ENCODE measurements around the gene STARD5. TPM values are rescaled to one million over a fixed set of nuclear protein-coding genes. Genes with fewer than 3 reads are reported as not detected.

STARD5 gene
- total and polyA plus RNA-seq, 2 of the 4 experiments (the other 2 are of a cell fraction) = 5.0 to 22.8 TPM

GRCh38 chr15:81268881-81269601 is 54.9 kb downstream of the STARD5 start:
- peak overlapping the region; percentile 15 for H2AFZ ChIP-seq (replicated peaks; ENCODE audit: low read length, poor library complexity)
- H2BK120ac ChIP-seq (ENCODE audit: low read depth, low read length) = no peak overlapping the region; the same call in 1 of the 2 replicates
- H3K56ac ChIP-seq (ENCODE audit: extremely low read depth, insufficient read depth, low read length) = no peak overlapping the region
- no peaks in the 10 kb centered on the region for H3K27me3 ChIP-seq (ENCODE audit: control insufficient read depth, insufficient read depth, low read length)
- no peak overlapping the region for H2BK5ac ChIP-seq (ENCODE audit: low read depth, low read length, poor library complexity, severe bottlenecking)
- no peak overlapping the region for H3K27ac ChIP-seq (ENCODE audit: insufficient read depth, low read length)
- no peak overlapping the region for H3K4me3 ChIP-seq (ENCODE audit: insufficient read depth, low read depth, low read length)
- no peak overlapping the region for H2AK9ac ChIP-seq (replicated peaks; ENCODE audit: low read depth, low read length, poor library complexity)
- in situ Hi-C loops (cut with MboI; ENCODE audit: low sequenced_read_pairs) = loop anchor here (5.0 to 10.0 kb wide), 3 partner anchors 112 to 274 kb away; no protein-coding TSS in a partner anchor
- peaks cover 6% of the 10 kb centered on the region; the same call in 1 of the 2 replicates for H3K9me1 ChIP-seq (ENCODE audit: insufficient read depth, low read length)
- ATAC-seq (ENCODE audit: low read depth) (no peak), DNase-seq (no peak)
- POLR2A ChIA-PET (ENCODE audit: unreplicated experiment) = no interaction called here
- H2BK20ac ChIP-seq (ENCODE audit: low read depth, low read length) = no peak overlapping the region
- peaks cover 7% of the 10 kb centered on the region; the same call in 1 of the 2 replicates for H3K36me3 ChIP-seq (ENCODE audit: control insufficient read depth, insufficient read depth, low read length)
- 0 out of 2 replicates have a peak overlapping the region, but pooled peaks have one; percentile 4 for H3K4ac ChIP-seq (ENCODE audit: low read depth, low read length)
- no peak overlapping the region for H3K23ac ChIP-seq (ENCODE audit: low read depth, low read length)
- no peak overlapping the region for H4K5ac ChIP-seq (ENCODE audit: low read depth, low read length)
- no peak overlapping the region for H3K14ac ChIP-seq (replicated peaks; ENCODE audit: low read depth, low read length)
- no peak overlapping the region for H3K9ac ChIP-seq (ENCODE audit: low read depth, low read length)
- H2BK15ac ChIP-seq (ENCODE audit: low read depth, low read length) = 0 out of 3 replicates have a peak overlapping the region, but pooled peaks have one; percentile 22
- no peaks in the 10 kb centered on the region for H4K20me1 ChIP-seq (ENCODE audit: insufficient read depth, low read length)
- H4K91ac ChIP-seq (ENCODE audit: insufficient read depth, low read depth, low read length) = no peak overlapping the region
- dilution Hi-C loops (cut with HindIII; ENCODE audit: low sequenced_read_pairs, unreplicated experiment) = no loop called here
- H3K18ac ChIP-seq (ENCODE audit: low read depth, low read length) = no peak overlapping the region
- H2AK5ac ChIP-seq (ENCODE audit: low read depth, low read length) = 0 out of 2 replicates have a peak overlapping the region, but pooled peaks have one; percentile 11
- intact Hi-C loops (cut with micrococcal nuclease) = no loop called here
- no peak overlapping the region for H4K8ac ChIP-seq (ENCODE audit: low read depth in 2 of 2, low read length in 2 of 2)
- H3K9me3 ChIP-seq (ENCODE audit: control insufficient read depth, insufficient read depth, low read length) = no peaks in the 10 kb centered on the region
- H3K4me2 ChIP-seq (ENCODE audit: low read depth, low read length) = no peak overlapping the region
- CTCF ChIA-PET = interaction anchor here (7.3 kb wide), 1 partner anchor 114 kb away, joined by 117 read pairs; no protein-coding TSS in a partner anchor
- WGBS, 2 experiments (ENCODE audit: extremely low coverage in 2 of 2, insufficient read length in 1 of 2) = 85% methylated on average over 4 of the region's 10 CpGs; no CpG with 5 or more reads in 1 of the 2 experiments
- BruUV-seq (replicated peaks) = no TSS peak
- H3K4me1 ChIP-seq (ENCODE audit: control insufficient read depth, insufficient read depth, low read length) = peaks cover 7% of the 10 kb centered on the region
- H3K79me1 ChIP-seq (ENCODE audit: low read depth in 1 of 2, low read length in 2 of 2) = no peaks in the 10 kb centered on the region
- no peak for TF ChIP-seq CEBPB (IDR thresholded peaks at IDR 0.05; ENCODE audit: low read depth, low read length)
- no peak for TF ChIP-seq MAFK (IDR thresholded peaks at IDR 0.05; ENCODE audit: low read depth, low read length)
- no peak for TF ChIP-seq RCOR1 (IDR thresholded peaks at IDR 0.05; ENCODE audit: insufficient replicate concordance, low read length)
- TF ChIP-seq, protein P1, sequence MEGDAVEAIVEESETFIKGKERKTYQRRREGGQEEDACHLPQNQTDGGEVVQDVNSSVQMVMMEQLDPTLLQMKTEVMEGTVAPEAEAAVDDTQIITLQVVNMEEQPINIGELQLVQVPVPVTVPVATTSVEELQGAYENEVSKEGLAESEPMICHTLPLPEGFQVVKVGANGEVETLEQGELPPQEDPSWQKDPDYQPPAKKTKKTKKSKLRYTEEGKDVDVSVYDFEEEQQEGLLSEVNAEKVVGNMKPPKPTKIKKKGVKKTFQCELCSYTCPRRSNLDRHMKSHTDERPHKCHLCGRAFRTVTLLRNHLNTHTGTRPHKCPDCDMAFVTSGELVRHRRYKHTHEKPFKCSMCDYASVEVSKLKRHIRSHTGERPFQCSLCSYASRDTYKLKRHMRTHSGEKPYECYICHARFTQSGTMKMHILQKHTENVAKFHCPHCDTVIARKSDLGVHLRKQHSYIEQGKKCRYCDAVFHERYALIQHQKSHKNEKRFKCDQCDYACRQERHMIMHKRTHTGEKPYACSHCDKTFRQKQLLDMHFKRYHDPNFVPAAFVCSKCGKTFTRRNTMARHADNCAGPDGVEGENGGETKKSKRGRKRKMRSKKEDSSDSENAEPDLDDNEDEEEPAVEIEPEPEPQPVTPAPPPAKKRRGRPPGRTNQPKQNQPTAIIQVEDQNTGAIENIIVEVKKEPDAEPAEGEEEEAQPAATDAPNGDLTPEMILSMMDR (conservative IDR thresholded peaks at IDR 0.05; ENCODE audit: low read depth, low read length) = no peak
- no peak for TF ChIP-seq FOS (IDR thresholded peaks at IDR 0.05; ENCODE audit: low read depth, low read length)
- no peak for TF ChIP-seq MXI1 (IDR thresholded peaks at IDR 0.05; ENCODE audit: borderline replicate concordance, low read depth, low read length)
- TF ChIP-seq, protein P2, sequence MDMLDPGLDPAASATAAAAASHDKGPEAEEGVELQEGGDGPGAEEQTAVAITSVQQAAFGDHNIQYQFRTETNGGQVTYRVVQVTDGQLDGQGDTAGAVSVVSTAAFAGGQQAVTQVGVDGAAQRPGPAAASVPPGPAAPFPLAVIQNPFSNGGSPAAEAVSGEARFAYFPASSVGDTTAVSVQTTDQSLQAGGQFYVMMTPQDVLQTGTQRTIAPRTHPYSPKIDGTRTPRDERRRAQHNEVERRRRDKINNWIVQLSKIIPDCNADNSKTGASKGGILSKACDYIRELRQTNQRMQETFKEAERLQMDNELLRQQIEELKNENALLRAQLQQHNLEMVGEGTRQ (IDR thresholded peaks at IDR 0.05; ENCODE audit: low read depth, low read length) = no peak
- no peak for TF ChIP-seq RFX5 (IDR thresholded peaks at IDR 0.05; ENCODE audit: low read depth, low read length)
- TF ChIP-seq, protein P3, sequence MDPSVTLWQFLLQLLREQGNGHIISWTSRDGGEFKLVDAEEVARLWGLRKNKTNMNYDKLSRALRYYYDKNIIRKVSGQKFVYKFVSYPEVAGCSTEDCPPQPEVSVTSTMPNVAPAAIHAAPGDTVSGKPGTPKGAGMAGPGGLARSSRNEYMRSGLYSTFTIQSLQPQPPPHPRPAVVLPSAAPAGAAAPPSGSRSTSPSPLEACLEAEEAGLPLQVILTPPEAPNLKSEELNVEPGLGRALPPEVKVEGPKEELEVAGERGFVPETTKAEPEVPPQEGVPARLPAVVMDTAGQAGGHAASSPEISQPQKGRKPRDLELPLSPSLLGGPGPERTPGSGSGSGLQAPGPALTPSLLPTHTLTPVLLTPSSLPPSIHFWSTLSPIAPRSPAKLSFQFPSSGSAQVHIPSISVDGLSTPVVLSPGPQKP (IDR thresholded peaks at IDR 0.05; ENCODE audit: borderline replicate concordance, low read depth, low read length) = no peak
- no peak for TF ChIP-seq CHD1 (IDR thresholded peaks at IDR 0.05; ENCODE audit: low read depth, low read length)
- TF ChIP-seq POLR2A (IDR thresholded peaks at IDR 0.05; ENCODE audit: low read depth, low read length) = no peak
- no peak for TF ChIP-seq NFE2L2 (IDR thresholded peaks at IDR 0.05; ENCODE audit: low read depth, low read length)
- TF ChIP-seq SMC3 (IDR thresholded peaks at IDR 0.05; ENCODE audit: low read depth, low read length) = no peak
- TF ChIP-seq BHLHE40 (IDR thresholded peaks at IDR 0.05; ENCODE audit: low read depth, low read length) = no peak
- no peak for TF ChIP-seq RAD21 (IDR thresholded peaks at IDR 0.05; ENCODE audit: low read length)

Measured in IMR-90 (cell line).